ENCODE data around the gene TMSB4X.

TMSB4X gene

GRCh38 chrX:12970691-12971202, 4.2 kb upstream of the TMSB4X start (continued):
- no peak for TF ChIP-seq CREB5 (CRISPR knock-in tag; IDR thresholded peaks at IDR 0.05; ENCODE audit: low read depth)
- TF ChIP-seq PPARA (CRISPR knock-in tag; IDR thresholded peaks at IDR 0.05; ENCODE audit: borderline replicate concordance): no peak
- TF ChIP-seq ESRRG (CRISPR knock-in tag; IDR thresholded peaks at IDR 0.05): no peak

GRCh38 chrX:12971282-12972003, 3.5 kb upstream of the TMSB4X start:
- no peak for TF ChIP-seq ESRRG (CRISPR knock-in tag; IDR thresholded peaks at IDR 0.05)
- no peak for TF ChIP-seq CSRNP3 (CRISPR knock-in tag; IDR thresholded peaks at IDR 0.05)
- no peak for TF ChIP-seq TSHZ2 (CRISPR knock-in tag; IDR thresholded peaks at IDR 0.05)
- no peak for TF ChIP-seq RARB (CRISPR knock-in tag; IDR thresholded peaks at IDR 0.05)
- TF ChIP-seq ZFP3 (CRISPR knock-in tag; IDR thresholded peaks at IDR 0.05): no peak
- TF ChIP-seq ZC3H10 (CRISPR knock-in tag; IDR thresholded peaks at IDR 0.05): no peak
- no peak for TF ChIP-seq BACH2 (CRISPR knock-in tag; IDR thresholded peaks at IDR 0.05; ENCODE audit: borderline replicate concordance)
- no peak for TF ChIP-seq POU6F1 (CRISPR knock-in tag; IDR thresholded peaks at IDR 0.05; ENCODE audit: borderline replicate concordance, low read depth)
- TF ChIP-seq OSR1 (CRISPR knock-in tag; IDR thresholded peaks at IDR 0.05): no peak
- no peak for TF ChIP-seq ZNF565 (CRISPR knock-in tag; conservative IDR thresholded peaks at IDR 0.05; ENCODE audit: low read depth)
- no peak for TF ChIP-seq ZFP30 (CRISPR knock-in tag; IDR thresholded peaks at IDR 0.05)
- TF ChIP-seq ZNF8 (CRISPR knock-in tag; IDR thresholded peaks at IDR 0.05): no peak
- TF ChIP-seq GLIS3 (CRISPR knock-in tag; IDR thresholded peaks at IDR 0.05): no peak
- no peak for TF ChIP-seq PATZ1 (CRISPR knock-in tag; IDR thresholded peaks at IDR 0.05; ENCODE audit: borderline replicate concordance)
- no peak for TF ChIP-seq ARNTL (CRISPR knock-in tag; IDR thresholded peaks at IDR 0.05; ENCODE audit: borderline replicate concordance, low read depth)
- TF ChIP-seq TOX (CRISPR knock-in tag; IDR thresholded peaks at IDR 0.05; ENCODE audit: borderline replicate concordance): no peak
- no peak for TF ChIP-seq SNAI2 (CRISPR knock-in tag; IDR thresholded peaks at IDR 0.05)
- TF ChIP-seq ZNF70 (CRISPR knock-in tag; IDR thresholded peaks at IDR 0.05): no peak
- ATAC-seq: no peak

GRCh38 chrX:12972243-12972642, 2.7 kb upstream of the TMSB4X start:
- ATAC-seq: no peak
- TF ChIP-seq CSRNP3 (CRISPR knock-in tag; IDR thresholded peaks at IDR 0.05): no peak
- TF ChIP-seq RARB (CRISPR knock-in tag; IDR thresholded peaks at IDR 0.05): no peak
- TF ChIP-seq ARNTL (CRISPR knock-in tag; IDR thresholded peaks at IDR 0.05; ENCODE audit: borderline replicate concordance, low read depth): no peak
- no peak for TF ChIP-seq TSHZ2 (CRISPR knock-in tag; IDR thresholded peaks at IDR 0.05)
- no peak for TF ChIP-seq ZFP3 (CRISPR knock-in tag; IDR thresholded peaks at IDR 0.05)
- TF ChIP-seq BACH2 (CRISPR knock-in tag; IDR thresholded peaks at IDR 0.05; ENCODE audit: borderline replicate concordance): no peak
- TF ChIP-seq ZFP30 (CRISPR knock-in tag; IDR thresholded peaks at IDR 0.05): no peak
- no peak for TF ChIP-seq CREB5 (CRISPR knock-in tag; IDR thresholded peaks at IDR 0.05; ENCODE audit: low read depth)
- TF ChIP-seq TOX (CRISPR knock-in tag; IDR thresholded peaks at IDR 0.05; ENCODE audit: borderline replicate concordance): no peak
- TF ChIP-seq ZC3H10 (CRISPR knock-in tag; IDR thresholded peaks at IDR 0.05): no peak
- TF ChIP-seq CSDC2 (CRISPR knock-in tag; IDR thresholded peaks at IDR 0.05): no peak
